ENCODE data around the gene DUS1L.
A peak's percentile ranks its signal among the peaks of the same experiment; 100 is the strongest.

Gene DUS1L

DNA sequence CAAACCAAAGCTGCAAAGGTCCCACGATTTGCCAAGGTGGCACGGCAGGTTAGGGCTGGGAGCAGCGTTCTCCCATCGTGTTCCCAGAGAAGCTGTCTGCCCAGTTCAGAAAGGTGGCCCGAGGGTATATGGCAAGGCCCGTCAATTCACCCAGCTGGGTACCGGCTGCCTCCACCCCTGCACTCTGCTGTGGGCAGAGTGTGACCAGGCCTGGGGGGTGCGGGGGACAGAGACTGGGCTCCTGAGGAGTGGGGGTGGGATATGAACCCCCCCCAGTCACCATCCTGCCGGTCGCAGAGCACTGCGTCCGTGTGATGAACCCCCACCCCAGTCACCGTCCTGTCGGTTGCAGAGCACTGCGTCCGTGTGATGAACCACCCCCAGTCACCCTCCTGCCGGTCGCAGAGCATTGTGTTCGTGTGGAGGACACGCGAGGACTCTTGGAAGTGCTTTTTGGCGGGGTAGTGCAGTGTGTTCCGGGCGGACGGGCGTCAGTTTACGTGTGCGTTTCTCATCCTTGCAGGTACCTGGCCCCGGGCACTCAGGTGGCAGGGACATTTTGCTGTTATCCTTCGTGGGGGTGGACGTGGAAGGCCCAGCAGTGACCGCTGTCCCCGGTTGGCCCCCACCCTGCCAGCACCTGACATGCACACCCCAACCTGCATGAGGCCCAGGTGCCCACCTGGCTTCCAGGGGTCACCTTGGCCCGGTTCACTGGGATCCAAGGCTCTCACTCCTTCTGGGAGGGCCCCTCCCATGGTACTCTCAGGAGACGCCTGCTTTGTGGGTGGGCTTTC is 35.1 kb upstream of the DUS1L start:
- no peak for ATAC-seq

DNA sequence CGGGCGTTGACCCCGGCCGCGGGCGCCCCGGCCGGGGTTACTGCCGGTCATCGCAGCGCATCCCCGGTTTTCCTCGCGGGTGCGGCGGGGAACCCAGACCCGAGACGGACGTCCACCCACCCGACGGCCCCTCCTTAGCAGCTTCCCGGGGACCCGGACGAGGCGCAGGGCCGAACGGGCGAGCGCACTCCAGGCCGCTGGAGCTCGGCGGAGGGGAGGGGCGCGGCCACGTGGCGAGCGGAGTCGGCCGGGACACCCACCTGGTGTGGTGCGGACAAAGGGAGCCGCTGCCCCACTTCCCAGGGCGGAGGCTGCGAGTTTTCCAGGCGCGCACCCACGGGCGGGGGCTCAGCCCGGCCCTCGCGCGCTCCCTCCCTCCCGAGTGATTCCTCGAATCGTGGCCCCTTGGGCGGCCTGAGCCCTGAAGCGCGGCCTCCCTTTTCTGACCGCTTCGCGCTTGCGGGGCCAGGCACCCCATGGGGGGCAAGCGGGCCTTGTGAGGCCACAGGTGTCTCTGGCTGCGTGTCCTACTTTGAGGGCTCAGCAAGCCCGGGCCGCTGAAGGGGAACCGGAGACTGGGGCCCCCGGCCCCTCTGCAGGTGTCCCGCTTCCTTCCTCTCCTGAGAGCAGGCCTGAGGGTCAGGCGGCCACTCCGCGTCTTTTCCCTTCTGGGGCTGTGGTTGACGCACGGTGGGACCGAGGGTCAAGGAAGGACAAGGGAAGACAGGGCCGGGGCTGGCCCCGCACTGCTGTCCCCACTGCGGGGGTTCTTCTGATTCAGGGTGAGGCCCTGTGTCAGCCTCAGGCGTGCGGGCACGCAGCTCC is 33.5 kb upstream of the DUS1L start:
- peak; percentile 3 for ATAC-seq
- no peak for DNase-seq

More for the DNA sequence above, 35.1 kb upstream of the DUS1L start:
- no peak for DNase-seq

DNA sequence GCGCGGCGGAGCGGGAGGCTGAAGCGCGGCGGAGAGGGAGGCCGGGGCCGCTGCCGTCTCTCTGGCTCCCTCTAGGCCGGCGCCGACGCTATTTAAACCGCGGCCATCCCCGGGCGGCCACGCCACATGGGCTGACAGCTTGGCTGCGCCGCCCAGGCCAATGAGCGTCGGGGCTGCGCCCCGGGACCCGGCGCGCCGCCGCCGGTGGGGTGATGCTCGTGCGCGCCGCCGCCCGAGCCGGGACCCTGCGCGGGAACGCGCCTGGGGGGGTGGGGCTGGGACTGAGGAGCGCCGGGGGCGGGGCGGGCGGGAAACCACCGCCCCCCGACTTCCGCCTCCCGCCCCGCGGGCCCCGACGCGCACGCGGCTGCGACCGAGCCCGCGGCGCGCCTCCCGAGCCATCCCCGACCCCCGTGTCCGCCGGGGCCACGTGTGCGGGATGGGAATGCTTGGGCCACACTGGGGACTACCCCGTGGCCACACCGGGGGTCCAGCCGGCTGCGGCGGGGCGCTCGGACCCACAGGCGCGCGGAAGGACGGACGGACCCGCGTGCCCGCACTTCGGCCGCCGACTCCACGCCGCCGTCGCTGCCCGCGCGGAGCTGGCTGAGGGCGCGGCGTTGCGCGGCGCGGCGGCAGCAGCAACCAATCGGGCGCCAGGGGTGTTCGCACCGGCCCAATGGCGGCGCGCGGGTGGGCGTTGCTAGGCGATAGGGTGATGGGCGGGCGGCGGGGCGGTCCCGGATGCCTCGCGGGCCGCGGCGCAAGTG is 32.8 kb upstream of the DUS1L start, which contains the start of gene FASN:
Gene FASN (minus strand): TSS at position 68 of the 770 bp plus-strand sequence. CDS start 1,791 bp downstream, outside the sequence.
- ATAC-seq (peak; percentile 79), DNase-seq (peak; percentile 98)

DNA sequence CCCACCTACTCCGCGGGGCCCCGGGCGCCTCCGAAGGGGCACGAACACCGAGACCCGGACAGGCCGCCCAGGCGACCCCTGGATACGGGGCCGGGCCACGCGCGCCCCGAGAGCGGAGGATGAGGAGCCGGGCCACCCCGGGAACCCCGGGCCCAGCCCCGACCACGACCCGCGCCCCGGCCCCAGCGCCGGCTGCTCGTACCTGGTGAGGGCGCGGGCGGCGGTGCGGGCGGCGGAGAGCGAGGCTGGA is 32.2 kb upstream of the DUS1L start:
- no peak for ATAC-seq
- no peak for DNase-seq

DNA sequence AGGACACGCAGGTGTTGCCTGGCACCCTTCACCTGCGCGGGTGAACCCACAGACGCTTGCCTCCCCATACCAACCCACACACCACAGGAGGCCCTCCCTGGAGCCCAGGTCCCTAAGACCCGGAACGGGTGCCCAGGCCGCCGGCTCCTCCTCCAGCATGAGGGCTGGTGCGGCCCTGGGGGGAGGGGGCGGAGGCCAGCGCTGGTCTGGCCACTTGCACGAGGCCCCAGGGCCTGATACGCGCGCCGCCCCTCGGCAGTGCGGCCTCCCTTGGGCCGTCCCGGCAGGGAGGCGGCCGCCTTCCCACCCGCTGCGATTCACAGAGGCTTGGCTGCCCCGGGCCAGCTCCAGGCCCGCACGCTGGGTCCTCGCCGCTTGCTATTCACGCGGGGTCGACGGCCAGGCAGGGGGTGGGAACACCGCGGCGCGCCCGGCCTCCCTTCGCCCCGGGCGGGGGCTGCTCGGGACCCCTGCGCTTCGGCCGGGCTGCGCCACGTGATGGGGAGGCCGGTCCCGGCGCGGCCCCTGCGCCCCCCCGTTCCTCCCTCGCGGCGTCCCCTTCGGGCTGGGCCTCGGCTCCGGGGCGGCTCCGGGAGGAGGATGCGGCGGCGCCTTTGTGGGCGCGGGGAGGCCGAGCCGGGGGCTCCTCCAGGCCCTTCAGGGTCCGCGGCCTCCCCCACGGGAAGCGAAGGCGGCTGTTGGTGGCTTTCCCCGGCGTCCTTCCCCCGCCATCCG is 31.7 kb upstream of the DUS1L start:
- ATAC-seq: no peak
- peak; percentile 42 for DNase-seq

DNA sequence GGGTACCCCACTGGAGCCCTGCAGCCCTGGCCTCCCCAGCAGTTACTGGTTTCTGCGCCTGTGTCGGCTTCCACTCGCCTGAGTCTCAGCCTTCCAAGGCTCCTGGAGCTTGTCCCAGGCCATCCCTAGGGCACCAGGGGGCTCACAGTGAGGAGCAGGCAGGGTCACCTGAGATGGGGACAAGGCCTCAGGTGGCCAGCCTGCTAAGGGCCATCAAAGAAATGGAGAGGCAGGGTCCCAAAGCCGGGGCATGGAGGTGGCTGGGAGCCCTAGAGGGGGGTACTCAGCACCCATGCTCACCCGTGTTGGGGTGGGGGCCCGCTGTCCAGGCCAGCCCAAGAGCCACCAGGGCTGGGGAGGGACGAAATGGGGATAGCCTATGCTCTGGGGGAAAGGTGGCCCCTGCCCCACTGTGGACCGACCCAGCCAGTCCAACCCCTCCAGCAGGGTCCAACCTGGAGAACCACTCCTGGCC is 31.1 kb upstream of the DUS1L start:
- DNase-seq (no peak), ATAC-seq (no peak)

DNA sequence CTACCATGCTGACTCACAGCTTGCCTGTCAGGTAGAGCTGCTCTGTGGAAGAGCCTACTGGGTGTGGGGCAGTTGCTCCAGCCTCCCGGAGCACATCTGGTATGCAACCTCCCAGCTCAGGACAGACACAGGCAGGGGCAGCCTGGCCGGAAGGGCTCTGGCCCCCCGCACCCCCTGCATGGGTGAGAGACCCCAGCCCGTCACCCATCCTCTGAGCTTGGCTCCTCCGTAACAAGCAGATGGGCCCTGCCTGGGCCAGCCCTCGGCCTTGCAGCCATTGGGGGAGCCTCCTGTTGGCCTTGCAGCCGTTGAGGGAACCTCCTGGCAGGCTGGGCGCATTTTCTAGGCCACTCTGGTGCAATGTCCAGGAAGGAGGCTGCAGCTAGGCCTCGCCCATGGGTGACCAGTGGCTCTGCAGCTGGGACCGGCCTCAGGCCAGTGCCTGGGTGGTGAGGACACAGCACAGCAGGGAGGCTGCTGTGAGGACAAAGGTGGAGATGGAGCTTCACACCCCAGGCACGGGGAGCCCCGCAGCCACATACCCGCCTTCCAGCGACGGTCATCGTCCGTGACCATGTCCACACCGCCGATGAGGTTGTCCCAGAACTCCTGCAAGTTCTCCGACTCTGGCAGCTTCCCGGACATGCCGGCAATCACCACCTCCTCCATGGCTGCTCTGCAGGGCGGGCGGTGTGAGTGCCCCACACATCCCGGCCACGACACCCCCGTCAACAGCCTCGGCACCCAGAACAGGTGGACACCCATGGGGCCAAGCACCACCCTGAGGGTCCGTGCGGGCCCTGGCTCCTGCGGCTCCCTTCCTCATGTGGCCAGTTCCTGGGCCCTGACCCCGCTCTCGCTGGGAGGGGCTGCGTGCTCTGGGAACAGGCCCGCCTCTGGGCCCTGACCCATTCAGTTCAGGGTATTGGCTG is 30.4 kb upstream of the DUS1L start:
- no peak for ATAC-seq

DNA sequence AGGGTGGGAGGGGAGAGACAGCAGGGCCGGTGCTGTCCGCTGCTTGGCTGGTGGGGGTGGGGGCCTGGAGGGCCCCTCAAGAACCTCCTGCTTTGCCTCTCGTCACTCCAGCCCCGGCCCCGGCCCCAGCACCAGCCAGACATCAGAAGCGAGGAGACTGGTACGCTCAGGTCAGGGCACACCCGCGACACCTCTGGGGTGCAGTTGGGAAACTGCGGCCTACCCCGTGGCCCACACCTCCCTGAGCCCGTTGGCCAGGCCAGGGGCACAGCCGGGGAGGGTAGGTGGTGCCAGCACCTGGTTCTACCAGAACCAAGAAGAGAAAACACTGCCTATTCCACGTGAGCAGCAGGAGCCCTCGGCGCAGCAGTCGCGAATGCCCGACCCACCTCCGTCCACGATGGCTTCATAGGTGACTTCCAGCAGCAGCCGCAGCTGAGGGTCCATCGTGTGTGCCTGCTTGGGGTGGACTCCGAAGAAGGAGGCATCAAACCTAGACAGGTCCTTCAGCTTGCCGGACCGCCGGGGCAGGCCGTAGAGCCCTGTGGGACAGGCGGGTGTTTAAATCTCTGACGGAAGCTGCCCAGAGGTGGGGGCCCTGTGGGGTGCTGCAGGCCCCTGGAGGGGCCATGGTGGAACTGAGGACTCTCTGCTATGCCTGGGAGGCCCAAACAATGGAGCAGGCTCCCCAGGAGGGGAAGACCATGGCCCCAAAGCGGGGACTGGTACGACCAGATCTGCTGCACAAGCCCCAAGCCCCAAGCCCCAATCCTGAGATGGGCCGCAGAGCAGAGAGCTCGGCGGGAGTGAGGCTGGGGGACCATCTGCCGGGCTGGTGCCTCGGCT is 29.6 kb upstream of the DUS1L start:
- ATAC-seq: no peak
- DNase-seq: no peak

More for the DNA sequence above, 30.4 kb upstream of the DUS1L start:
- DNase-seq: no peak

DNA sequence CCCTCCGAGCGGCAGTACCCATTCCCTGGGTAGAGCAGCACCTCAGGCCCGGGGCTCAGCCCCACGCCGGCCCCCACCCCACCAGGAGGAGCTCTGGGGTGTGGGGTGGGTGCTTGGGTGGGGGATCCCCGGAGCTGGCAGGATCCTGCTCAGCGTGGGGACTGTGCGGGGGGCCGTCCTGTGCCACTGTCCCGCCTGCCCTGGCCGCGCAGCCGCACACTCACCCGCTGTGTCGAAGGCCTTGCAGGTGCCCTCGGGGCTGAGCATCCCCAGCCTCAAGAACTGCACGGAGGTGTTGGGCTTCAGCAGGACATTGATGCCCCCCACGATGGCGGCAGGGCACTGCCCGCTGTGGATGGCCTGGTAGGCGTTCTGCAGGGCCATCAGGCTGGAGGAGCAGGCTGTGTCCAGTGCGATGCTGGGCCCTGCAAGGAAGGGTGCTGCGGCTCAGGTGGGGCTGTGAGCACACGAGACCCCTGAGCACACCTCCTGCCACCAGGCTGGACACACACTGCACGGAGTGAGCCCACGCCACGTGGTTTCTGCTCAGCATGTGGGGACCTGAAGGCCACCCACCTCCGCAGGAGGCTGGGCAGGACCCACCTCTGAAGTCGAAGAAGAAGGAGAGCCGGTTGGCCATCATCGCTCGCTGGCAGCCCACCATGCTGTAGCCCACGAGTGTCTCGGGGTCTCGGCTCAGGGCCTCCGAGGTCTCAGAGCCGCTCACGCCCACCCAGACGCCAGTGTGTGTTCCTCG is 27.6 kb upstream of the DUS1L start:
- no peak for DNase-seq
- no peak for ATAC-seq

DNA sequence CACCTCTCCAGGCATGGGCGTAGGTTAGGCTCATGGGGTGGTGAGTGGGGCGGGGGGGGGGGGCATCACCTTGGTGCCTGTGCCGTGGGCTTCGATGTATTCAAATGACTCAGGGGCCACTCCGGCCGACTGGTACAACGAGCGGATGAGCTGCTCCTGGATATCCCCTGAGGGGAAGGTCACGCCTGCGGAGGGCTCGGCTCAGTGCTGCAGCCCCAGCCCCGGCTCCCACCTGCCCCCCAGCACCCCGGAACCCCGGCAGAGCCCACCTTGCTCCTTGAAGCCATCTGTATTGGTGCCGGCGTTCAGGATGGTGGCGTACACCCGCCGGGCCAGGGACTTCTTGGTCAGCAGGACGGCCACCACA is 27.0 kb upstream of the DUS1L start:
- no peak for ATAC-seq
- DNase-seq: no peak

DNA sequence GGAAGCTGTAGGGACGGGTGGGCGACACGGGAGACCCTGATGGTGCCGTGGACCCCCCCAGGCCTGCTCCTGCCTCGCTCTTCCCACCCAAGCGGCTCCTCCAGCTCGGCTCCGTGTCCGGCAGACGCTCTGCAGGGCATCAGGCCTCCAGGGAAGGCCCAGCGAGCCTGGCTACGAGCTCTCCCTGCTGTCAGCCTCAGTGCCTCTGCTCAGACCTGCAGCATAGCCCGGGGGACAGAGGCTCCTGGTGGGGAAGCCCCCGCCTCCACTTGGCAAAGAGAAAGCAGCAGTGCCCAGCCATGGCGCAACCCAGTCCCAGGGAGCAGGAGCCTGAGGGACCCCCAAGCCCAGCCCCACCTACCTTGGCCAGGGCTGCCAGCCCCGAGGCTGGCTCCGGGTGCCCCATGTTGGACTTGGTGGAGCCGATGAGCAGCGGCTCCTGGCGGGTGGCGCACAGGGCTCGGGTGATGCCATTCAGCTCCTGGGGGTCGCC is 26.5 kb upstream of the DUS1L start:
- DNase-seq (no peak), ATAC-seq (no peak)

DNA sequence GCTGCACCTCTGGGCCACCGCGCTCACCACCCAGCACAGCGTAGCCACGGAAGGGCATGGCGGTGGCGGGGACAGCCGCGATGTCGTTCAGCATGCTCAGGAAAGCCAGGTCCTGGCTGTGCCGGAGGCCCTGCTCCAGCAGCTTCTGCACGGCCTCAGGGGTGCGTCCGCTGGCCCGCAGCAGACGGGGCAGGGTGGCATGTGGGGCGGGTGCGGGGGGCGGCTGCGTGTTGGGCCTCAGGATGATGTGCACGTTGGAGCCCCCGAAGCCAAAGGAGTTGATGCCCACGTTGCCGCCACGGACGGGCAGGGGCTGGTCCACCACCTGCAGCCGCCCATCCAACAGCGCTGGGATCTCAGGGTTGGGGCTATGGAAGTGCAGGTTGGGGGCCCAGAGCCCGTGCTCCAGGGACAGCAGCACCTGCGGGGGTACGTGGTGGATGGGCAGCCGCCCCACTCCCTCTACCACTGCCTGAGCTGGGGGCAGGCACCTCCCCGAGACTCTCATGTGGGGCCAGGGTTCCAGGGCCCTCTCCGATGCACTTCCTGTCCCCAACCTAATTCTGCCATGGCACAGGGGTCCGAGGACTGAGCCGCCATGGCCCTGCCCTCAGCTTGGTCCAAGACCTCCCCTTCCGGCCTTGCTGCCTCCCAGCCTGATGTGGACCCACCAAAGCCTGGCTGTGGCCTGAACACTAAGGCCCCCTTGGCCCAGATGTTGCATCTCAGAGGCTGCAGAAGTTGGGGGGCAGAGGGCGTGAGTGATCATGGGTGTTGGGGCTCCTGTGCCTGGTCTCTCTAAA is 25.9 kb upstream of the DUS1L start:
- DNase-seq (no peak), ATAC-seq (no peak)

DNA sequence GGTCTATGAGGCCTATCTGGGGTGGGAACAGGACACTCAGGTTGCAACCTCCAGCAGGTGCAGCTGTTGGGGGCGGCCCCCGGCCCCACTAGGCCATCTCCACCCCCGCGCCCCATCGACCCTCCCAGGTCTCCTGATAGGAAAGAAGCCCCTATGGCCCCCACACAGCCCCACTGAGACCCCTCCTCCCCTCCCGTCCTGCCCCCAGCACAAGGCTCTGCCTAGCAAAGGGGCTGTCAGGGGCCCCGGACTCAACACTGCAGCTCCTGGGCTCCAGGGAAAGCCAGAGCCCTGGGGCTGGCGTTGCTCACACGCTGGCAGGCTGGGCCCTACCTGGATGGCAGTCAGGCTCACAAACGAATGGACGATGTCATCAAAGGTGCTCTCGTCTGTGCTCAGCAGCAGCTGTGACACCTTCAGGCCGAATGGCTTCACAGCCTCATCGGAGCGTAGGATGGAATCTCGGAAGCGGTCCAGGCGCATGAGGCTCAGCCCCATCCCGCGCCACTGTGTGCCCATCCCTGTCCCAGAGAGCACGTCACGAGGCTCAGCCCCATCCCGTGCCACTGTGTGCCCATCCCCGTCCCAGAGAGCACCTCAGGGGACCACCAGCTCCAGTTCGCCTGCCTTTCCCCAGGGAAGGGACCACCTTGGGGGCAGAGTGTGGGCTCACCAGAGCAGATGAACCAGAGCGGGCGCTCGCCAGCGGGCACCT is 25.1 kb upstream of the DUS1L start:
- DNase-seq (no peak), ATAC-seq (no peak)

DNA sequence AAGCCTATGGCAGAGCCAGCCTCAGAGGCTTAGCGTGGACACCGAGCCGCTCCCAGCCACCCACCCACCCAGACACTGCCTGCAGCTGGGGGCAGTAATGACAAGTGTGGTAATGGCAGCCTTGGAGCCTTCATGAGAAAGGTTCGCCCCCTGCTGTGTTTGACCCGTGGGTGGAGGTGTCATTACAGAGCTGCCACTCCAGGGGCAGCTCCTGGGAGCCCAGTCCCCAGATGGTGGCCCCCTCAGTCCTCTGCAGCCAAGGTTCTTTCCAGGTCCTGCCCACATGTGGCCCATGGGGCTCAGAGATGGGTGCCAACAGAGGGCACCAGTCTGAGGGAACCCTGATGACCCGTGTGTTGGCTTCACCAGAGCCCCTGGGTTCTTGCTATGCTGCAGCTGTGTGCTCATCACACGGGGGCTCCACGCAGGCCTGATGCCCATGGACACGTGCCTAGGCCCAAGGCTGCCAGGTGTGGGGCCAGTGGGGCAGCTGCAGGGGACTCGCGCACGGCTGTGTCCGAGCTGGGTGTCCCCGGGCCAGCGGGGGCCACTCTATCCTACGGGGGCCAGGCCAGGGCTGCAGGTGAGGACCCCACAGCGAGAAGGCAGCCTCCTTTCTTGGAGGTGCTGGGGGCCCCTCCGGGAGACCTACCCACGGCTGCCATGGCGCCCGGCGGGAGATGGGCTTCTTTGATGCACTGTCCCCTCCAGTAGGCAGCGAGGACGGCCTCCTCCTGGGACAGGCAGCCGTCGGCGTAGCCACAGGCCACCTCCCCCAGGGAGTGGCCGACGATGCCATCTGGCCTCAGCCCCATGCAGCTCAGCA is 24.3 kb upstream of the DUS1L start:
- ATAC-seq (no peak), DNase-seq (no peak)

DNA sequence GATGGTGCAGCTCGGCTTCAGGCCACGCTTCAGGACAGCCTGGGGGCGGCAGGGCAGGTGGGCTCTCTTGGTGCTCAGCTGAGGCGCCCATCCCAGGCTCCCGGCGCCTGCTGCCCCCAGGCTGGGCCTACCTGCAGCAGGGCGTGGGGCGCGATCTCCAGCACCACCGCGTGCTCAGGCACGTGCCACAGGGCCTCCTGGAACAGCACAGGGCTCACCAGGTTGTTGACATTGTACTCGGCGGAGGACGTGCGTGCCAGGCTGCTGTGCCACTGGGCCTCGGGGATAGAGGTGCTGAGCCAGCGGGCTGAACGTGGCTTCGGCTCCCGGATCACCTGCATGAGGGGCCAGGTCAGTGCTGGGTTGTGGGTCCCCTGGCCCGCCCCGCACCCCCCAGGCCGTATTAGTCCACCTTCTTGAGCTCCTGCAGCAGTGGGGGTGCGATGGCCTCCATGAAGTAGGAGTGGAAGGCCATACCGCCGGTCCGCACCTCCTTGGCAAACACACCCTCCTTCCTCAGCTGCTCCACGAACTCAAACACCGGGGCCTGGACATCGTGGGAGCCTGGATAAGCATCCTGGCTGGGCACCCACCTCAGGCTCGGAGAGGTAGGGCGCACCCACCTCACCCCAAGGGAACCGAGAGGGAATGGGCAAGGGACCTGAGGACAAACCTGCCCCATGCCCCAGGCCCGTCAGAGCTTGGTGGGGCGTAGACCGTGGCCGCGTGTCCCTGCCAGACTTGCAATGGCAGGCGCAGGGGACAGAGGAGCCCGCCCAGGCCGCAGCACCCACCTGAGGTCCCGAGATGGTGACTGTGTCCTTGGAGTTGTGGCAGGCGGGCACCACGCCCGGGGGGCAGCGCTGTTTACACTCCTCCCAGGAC is 23.5 kb upstream of the DUS1L start:
- ATAC-seq (no peak), DNase-seq (no peak)
